KG1 (cell line): Measurements from ENCODE around the gene NECTIN4.
"Not testable (repeated sequence)": the region's sequence is repeated elsewhere in the genome, so short reads cannot be mapped to it uniquely, and the experiment has no call there.

Experiments used
- DNase-seq: peaks from one replicate; lab custom pipeline; 2025; lab: John Stamatoyannopoulos, UW

Gene NECTIN4

DNA sequence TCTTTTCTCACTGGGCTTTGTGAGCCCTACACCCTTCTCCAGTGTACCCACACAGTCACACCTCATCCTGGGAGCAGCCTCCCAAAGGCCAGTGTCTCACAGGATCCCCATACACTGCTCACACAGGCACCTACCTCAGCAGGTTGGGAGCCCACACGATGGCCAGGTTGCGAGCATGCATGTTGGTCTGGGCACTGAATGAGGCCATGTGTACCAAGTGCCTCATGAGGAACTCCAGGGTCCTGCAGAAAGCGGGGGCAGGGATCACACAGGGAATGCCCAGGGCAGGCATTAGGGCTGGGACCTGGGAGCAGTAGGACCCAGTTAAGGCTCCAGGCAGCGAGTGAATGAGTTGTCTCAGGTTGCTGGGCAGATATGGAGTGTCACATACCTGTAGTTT lies 35.1 kb downstream of the NECTIN4 start:
- DNase-seq: no peak

DNA sequence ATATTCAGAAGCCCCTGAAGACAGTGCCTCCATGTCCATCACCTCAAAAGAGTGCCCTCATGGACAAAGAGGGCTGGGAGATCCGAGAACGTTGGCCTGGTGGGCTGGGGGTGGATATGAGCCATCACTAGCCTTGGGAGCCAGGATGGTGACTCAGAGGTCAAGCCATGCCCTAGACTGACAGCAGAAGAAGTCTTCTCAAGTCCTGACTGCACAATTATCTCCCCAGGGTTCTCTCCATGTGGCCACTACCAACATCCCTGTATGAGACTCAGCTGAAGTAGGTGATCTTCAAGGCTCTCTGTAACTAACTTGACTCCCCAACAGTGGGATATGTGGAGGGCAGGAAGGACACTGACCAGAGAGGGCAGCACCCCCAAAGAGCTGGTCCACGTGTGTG lies 36.5 kb downstream of the NECTIN4 start:
- DNase-seq: no peak

DNA sequence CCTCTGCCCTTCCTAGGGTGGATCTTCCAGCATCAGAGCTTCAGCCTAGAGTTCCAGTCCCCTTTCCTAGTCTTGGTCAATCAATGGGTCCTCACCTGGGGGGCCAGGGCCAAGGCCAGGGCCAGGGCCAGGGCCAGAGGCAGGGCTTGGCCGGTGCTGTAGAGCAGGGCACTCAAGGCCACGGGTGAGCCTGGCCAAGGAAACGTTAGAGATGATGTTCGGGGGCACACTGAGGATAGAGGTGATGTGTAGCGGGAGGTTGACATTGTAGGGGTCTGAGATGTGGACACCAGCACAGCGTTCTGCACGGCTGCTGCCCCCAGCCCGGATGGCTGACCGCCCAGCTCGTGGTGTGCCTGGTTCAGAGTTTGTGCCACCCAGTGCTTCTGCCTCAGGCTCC lies 38.1 kb downstream of the NECTIN4 start:
- no peak for DNase-seq

DNA sequence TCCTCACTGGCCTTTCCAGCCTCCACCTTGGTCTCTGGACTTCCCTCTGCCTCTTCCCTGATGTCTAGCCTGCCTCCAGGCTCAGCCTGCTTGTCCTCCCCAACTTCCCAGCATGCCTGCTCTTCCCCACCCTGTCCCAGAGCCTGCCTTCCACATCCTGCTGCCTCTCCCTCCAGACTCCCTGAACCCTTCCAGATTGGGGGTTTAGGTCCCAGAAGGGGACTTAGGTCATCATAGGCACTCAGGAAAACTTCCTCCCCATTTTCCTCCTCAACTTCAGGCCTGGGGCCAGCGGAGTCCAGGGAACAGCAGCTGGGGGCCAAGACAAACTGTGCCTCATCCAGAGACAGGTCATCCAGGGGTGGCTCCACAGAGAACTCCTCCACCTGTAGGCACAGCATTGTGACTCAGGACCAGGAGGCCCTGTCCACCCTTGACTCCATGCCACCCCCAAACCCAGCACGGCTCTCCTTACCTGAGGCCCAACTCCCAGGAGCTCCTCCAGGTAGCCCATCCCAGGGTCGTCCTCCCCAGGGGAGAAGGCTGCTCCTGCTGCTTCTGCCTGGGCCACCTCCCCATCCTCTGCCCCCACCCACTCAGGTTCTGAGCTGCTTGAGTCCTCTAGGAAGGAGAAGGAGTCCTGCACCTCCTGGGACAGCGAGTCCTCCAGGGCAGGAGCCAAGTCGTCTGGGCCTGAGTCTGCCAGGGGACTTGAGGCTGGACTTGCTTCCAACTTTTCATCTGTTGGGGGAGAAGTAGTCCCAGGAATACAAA lies 40.2 kb downstream of the NECTIN4 start:
- DNase-seq: no peak

DNA sequence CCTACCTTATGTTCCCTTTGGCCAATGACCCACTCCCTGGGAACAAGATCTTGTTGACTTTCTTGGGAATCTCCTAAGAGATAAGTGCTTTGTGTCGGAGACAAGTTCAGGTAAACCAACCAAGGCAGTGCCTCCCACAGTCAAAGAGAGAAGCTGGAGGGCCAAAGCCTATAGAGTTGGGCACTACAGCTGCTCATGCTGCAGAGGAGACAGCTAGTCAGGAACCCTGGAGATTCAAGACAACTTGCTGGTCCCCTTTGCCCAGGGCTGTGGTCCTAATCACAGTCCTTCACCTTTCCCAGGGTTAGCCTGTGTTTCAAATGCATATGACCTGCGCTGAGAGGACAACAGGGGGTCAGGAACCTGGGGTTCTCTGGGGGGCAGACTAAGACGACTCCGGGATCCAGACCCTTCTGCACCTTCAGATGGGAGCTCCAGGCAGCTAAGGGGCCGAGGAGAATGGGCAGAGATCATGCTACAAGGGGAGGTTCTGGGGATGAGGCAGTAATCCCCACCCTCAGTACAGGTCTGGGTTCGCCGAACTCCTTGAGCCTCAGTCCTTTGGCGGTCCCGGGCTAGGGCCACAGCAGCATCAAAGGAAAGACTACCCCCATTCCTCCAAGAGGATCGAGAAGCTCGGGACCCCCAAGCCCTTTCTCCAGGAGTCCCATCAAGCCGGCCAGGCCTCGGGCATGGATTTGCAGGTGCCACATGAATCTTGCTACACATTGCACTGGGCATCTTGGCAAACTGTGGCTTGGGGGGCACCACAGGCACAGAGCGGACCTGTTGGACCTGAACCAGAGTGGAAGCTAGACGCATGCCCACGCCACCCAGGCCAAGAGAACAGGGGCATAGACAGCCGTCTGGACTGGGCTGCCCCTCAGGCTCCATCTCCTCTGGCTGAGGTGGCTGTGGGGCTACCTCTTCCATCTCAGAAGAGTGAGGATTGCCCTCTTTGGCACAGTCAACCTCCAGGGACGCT lies 41.6 kb downstream of the NECTIN4 start:
- DNase-seq: no peak

DNA sequence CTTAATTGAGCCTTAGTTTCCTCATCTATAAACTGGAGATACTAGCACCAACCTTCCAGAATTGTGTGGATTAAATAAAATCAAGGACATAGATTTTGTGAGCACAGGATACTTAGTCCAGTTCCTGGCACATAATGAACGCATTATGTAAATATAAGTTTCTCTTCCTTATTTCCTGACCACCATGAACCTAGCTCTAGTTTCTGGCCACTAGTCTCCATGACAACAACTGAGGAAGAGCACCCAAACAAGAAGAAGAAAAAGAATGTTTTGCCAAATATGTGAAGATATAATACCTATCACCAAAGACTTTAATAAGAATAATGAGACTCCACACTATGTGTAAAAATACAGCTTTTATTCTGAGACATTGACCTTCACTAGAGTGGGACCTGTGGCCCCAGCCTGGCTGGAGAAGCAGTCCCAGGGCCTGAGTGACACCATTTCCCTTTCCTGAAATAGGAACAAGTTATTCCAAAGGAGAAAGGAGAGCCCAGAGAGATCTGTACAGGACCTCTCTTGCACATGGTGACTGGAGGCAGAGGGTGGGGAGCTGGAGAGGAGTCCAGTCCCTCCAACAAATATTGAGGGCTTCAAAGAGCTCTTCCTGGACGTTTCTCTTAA lies 42.6 kb downstream of the NECTIN4 start:
- no peak for DNase-seq

DNA sequence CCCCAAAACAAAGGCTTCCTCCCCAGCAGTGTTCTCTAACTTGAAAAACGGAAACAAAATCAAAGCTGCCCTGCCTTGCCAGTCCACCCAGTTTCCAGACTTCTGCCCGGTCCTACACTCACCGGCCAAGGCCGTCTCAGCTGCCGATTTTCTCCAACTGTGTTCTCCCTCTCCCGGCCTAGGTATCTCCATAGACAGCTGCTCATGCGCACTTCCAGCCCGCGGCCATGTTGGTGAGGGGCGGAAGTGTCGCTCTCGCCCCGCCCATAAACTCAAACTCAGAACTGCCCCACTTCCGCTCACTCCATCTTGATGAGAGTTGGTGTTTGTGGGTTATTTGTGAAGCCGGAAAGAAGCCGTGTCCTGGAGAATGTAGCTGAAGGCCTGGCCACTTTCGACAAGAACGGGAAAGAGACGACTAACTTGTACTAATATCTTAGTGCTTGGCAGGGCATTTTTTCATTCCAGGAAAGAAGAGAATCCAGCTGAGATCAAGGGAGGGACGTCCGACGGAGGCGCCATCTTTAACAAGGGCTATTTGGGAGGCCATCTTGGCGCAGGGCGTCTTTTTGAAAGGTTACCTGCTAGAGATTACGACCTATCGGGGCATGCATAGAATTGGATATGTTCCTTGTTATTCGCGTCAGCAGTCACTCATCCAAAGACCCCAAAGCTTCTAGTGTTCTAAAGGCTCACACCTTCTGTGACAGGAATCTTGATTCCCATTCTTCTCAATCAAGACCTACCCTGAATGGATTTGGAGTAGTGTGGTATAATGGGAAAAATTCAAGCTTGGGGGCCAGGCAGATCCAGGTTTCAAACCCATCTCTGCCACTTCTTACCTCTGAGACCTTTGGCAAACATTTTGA lies 43.4 kb downstream of the NECTIN4 start, which contains the start of gene USF1:
Gene USF1 (minus strand): TSS at position 242 of the 869 bp plus-strand sequence. CDS start 2,702 bp downstream, outside the sequence.
- peak; percentile 98 for DNase-seq

DNA sequence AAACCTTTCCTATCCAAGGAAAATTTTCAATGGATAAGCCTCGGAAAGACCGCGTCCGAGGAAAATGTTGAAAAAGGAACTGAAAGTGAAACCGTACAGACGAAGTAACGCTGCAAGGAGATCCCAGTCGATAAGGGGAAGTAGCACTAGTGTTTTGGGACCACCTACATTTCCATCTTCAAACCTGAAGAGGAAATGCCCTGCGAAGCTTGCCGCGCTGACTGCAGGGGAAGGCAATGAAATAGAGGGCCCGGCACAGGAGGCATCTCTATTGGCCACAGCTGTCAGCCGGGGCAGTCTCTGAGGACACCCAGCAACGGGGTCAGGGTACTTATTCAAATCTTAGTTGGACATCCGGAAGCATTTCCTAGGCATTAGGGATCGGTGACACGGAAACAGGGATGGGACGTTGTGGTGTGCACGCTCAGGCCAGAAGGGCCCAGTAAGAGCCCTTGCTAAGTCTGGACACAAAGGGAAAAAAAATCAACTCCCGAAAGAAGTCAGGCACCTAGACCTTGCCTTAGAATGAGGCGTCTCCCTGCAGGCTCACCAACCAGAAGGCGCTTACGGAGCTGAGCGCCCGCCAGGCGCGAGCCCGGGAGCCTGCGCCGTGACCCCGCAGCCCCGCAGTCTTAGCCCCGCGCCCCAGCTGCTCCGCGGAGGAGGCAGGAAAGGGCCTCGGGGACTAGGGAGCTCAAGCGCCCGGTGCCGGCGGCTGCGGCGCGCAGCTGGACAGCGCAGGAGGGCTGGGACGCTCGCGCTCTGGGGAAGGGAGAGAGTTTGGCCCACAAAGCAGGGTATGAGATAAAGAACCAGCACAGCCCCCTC lies 44.2 kb downstream of the NECTIN4 start:
- peak; percentile 60 for DNase-seq

DNA sequence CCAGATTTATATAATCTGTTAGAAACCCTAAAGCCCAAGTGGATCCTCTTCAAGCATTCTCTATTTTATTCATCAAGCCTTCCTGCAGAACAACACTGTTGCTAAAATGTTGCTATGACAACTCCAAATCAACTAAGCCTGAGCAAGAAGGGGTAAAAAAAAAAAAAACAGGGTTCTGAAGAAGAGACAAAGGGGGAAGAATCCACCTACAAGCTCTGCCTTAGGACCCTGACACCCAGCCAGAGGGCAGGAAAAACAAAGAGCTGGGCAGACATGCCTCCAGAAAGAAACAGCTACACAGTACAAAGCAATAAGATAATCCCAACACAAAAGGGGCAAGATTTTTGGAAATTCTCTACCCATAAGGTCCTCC lies 44.8 kb downstream of the NECTIN4 start:
- DNase-seq: no peak

DNA sequence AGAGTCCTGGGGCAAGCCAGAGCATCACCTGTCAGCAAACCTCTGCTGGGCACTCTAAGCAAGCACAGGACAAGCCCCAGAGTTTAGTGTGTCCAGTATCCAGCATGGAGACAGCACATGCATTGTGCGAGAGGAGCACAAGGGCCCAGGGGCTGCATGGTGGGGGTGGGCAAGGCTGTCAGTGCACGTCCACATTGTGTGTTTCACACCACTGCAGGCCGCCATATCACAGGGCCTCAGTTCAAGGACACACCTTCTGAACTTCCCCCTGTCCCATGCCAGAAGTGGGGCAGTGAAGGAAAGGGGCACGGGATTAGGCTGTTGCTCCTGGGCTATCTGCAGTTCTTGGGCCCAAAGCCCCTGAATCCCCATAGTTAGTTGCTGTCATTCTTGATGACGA lies 49.8 kb downstream of the NECTIN4 start:
- no peak for DNase-seq

DNA sequence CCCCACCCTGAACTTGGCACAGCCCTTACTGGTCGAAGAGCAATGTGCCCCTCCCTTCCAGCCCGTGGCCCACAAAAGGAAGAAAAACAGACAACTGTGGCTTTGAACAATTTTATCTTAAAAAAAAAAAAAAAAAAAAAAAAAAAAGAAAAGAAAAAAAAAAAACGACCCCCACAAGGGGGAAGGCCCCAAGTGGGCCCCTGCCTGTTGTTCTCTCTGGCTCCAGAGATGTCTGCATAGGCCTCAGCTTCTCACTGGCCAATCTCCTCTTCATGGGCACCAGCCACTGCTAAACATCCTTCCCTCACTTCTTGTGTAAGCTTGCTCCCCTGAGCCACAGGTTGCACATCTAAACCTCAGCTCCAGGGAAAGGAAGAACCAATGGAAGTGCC lies 50.2 kb downstream of the NECTIN4 start:
- no peak for DNase-seq

DNA sequence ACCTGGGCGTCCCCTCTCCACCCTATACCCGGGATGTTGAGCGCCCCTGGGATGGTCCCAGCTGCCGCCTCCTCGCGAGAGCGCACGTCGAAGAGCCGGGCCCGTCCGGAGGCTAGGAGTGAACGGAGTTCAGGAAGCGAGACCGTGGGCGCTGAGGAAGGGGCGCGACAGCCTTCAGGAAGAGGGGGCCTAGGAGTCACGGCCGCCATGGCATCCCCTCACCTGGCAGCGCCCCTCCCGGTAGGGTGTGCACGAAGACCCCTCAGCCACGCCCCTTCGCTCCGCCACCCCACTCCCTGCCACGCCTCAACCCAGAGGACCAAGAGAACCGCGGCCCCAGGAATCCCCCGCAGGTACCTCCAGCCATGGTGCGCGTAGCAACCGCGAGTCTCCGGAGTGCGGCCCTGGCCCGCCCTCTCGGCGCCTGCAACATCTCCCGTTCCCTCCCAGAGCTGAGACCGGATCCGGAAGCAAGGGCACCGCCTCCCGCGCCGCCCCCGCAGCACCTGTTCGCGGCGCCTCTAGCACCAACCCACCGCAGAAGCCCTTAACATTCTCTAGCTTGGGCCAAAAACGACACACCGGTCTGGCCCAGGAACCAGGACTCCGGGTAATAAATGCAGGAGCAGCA lies 50.7 kb downstream of the NECTIN4 start, which contains the start of gene TSTD1:
Gene TSTD1 (minus strand): TSS at position 442 of the 631 bp plus-strand sequence. CDS start 75 bp downstream, at position 367.
- peak; percentile 45 for DNase-seq

DNA sequence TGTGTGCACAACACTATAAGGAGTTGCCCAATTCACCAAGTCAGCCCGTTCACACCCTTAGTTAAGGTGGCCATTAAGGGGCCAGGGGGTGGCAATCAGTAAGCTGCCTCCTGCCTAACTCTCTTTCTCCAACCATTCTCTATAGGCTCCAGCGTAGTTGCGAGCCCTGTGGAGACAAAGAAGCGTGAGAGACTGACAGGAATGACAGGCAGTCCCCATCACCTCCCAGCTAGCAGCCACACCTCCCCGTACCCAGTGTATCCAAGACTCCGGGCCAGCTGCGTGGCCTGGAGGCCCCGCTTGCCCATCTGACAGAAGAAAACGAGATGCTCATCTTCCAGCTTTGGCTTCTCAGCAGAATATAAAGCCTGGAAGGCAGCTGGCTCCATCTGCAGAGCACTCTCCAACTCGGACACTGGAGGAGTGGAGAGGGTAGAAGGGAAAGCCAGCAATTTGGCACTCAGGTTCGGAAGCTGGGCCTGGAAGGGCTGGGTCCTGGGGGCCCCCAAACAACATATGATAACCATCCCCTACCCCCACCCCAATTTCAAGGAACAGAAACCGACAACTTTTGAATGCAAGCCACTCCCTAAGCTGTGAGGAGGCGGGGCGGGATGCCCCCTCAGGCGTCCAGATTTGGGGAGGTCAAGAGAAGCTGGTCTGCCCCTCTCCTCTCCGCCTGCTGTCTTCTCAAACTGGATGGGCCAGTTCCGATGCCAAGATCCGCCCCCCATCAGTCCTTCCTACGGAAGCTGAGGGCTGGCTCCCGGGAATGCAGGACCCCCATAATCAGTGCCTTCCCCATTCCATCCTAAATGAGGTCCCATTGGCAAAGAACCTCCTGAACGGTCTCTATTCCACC lies 51.5 kb downstream of the NECTIN4 start:
- DNase-seq: no peak

DNA sequence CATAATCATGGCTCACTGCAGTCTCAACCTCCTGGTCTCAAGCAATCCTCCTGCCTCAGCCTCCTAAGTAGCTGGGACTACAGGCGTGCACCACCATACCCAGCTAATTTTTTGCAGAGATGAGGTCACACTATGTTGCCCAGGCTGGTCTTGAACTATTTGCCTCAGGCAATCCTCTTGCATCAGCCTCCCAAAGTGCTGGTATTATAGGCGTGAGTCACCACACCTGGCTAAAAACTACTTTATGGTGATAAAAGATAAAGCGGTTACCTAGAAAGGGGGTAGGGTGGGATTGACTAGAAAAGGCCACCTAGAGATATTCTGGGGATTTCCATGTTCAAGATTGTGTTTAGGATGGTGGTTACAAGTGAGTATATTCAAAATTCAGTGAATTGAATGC lies 55.6 kb downstream of the NECTIN4 start:
- no peak for DNase-seq

DNA sequence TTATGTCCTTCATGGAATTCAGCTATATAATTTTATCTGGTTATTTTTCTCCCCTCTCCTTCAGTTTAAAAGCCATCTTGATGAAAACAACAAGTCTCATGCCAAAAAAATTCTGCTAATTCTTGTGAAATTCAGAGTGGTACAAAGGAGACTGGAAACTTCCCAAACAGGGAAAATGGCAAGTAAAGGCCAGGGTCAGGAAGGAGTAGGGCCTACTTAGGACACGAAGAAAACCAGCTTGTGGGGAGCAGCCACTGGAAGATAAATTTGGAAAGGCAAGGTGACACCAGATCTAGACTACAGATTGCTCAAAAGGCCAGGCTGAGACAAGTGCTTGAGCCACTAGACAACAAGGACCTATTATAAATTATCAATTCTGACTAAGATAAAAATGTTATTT lies 56.9 kb downstream of the NECTIN4 start:
- no peak for DNase-seq

DNA sequence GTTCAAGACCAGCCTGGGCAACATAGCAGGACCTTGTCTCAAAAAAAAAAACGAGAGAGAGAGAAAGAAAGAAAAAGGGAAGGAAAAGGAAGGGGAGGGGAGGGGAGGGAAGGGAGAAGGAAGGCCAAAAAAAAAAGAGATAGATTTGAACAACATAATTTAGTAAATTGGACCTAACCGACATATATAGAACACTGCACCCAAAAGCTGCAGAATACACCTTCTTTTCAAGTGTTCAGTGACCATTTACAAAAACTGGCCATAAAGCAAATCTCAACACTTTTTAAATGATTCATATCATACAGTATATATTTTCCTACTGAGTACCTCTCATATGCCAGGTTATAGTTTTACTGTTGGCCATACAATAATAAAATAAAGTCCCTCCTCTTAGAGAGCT lies 57.5 kb downstream of the NECTIN4 start:
- no peak for DNase-seq

DNA sequence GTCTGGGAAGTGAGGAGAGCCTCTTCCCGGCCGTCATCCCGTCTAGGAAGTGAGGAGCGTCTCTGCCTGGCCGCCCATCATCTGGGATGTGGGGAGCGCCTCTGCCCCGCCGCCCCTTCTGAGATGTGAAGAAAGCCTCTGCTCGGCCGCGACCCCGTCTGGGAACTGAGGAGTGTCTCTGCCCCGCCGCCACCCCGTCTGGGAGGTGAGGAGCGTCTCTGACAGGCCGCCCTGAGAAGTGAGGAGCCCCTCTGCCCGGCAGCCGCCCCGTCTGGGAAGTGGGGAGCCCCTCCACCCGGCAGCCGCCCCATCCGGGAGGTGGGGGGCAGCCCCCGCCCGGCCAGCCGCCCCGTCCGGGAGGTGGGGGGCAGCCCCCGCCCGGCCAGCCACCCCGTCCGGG lies 59.9 kb downstream of the NECTIN4 start:
- DNase-seq: not testable (repeated sequence)

DNA sequence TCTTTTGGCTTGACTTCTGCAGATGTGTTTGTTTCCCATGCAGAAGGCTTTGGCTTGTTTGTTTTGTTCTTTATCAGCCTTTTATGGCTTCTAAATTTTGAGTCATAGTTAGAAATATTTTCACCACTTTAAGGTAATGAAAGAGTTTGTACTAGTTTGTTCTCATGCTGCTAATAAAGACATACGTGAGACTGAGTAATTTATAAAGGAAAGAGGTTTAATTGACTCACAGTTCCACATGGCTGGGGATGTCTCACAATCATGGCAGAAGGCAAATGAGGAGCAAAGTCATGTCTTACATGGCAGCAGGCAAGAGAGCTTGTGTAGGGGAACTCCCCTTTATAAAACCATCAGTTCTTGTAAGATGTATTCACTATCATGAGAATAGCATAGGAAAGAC lies 62.4 kb downstream of the NECTIN4 start:
- DNase-seq: not testable (repeated sequence)

DNA sequence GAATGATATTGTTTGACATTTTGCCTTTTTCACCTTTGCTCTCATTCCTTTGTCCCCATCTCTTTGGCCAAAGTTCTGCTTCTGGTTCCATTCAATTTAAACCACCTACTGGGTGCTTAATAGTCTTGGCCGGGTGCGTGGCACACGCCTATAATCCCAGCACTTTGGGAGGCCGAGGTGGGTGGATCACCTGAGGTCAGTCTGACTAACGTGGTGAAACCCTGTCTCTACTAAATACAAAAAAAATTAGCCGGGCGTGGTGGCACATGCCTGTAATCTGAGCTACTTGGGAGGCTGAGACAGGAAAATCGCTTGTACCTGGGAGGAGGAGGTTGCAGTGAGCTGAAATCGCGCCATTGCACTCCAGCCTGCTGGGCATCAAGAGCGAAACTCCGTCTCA lies 66.9 kb downstream of the NECTIN4 start:
- not testable (repeated sequence) for DNase-seq
